Measurements from ENCODE around the gene TAGLN.

GRCh38 chr11:117230286-117230961 lies 31.3 kb downstream of the TAGLN start:
- TF ChIP-seq NR1H2 (CRISPR knock-in tag; IDR thresholded peaks at IDR 0.05) (no peak), MXD4 (CRISPR knock-in tag; IDR thresholded peaks at IDR 0.05; ENCODE audit: borderline replicate concordance) (no peak), NR3C1 (CRISPR knock-in tag; conservative IDR thresholded peaks at IDR 0.05; ENCODE audit: low read depth) (no peak), ZNF138 (CRISPR knock-in tag; conservative IDR thresholded peaks at IDR 0.05) (no peak), SMAD4 (CRISPR knock-in tag; IDR thresholded peaks at IDR 0.05) (no peak), JUN (CRISPR knock-in tag; IDR thresholded peaks at IDR 0.05) (no peak), MAX (CRISPR knock-in tag; IDR thresholded peaks at IDR 0.05) (no peak), STAT6 (CRISPR knock-in tag; conservative IDR thresholded peaks at IDR 0.05; ENCODE audit: low read depth) (no peak)
- TF ChIP-seq, protein P1, sequence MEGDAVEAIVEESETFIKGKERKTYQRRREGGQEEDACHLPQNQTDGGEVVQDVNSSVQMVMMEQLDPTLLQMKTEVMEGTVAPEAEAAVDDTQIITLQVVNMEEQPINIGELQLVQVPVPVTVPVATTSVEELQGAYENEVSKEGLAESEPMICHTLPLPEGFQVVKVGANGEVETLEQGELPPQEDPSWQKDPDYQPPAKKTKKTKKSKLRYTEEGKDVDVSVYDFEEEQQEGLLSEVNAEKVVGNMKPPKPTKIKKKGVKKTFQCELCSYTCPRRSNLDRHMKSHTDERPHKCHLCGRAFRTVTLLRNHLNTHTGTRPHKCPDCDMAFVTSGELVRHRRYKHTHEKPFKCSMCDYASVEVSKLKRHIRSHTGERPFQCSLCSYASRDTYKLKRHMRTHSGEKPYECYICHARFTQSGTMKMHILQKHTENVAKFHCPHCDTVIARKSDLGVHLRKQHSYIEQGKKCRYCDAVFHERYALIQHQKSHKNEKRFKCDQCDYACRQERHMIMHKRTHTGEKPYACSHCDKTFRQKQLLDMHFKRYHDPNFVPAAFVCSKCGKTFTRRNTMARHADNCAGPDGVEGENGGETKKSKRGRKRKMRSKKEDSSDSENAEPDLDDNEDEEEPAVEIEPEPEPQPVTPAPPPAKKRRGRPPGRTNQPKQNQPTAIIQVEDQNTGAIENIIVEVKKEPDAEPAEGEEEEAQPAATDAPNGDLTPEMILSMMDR (IDR thresholded peaks at IDR 0.05), result no peak
- TF ChIP-seq, protein P2, sequence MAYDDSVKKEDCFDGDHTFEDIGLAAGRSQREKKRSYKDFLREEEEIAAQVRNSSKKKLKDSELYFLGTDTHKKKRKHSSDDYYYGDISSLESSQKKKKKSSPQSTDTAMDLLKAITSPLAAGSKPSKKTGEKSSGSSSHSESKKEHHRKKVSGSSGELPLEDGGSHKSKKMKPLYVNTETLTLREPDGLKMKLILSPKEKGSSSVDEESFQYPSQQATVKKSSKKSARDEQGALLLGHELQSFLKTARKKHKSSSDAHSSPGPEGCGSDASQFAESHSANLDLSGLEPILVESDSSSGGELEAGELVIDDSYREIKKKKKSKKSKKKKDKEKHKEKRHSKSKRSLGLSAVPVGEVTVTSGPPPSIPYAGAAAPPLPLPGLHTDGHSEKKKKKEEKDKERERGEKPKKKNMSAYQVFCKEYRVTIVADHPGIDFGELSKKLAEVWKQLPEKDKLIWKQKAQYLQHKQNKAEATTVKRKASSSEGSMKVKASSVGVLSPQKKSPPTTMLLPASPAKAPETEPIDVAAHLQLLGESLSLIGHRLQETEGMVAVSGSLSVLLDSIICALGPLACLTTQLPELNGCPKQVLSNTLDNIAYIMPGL (CRISPR knock-in tag; IDR thresholded peaks at IDR 0.05), result no peak
- TF ChIP-seq, protein P3, sequence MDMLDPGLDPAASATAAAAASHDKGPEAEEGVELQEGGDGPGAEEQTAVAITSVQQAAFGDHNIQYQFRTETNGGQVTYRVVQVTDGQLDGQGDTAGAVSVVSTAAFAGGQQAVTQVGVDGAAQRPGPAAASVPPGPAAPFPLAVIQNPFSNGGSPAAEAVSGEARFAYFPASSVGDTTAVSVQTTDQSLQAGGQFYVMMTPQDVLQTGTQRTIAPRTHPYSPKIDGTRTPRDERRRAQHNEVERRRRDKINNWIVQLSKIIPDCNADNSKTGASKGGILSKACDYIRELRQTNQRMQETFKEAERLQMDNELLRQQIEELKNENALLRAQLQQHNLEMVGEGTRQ (CRISPR knock-in tag; IDR thresholded peaks at IDR 0.05), result no peak
- TF ChIP-seq, protein P4, sequence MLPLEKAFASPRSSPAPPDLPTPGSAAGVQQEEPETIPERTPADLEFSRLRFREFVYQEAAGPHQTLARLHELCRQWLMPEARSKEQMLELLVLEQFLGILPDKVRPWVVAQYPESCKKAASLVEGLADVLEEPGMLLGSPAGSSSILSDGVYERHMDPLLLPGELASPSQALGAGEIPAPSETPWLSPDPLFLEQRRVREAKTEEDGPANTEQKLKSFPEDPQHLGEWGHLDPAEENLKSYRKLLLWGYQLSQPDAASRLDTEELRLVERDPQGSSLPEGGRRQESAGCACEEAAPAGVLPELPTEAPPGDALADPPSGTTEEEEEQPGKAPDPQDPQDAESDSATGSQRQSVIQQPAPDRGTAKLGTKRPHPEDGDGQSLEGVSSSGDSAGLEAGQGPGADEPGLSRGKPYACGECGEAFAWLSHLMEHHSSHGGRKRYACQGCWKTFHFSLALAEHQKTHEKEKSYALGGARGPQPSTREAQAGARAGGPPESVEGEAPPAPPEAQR (CRISPR knock-in tag; IDR thresholded peaks at IDR 0.05), result no peak

Data from WTC11 (cell line).